ENCODE measurements around the gene SBF2.

- TF ChIP-seq, protein P1, sequence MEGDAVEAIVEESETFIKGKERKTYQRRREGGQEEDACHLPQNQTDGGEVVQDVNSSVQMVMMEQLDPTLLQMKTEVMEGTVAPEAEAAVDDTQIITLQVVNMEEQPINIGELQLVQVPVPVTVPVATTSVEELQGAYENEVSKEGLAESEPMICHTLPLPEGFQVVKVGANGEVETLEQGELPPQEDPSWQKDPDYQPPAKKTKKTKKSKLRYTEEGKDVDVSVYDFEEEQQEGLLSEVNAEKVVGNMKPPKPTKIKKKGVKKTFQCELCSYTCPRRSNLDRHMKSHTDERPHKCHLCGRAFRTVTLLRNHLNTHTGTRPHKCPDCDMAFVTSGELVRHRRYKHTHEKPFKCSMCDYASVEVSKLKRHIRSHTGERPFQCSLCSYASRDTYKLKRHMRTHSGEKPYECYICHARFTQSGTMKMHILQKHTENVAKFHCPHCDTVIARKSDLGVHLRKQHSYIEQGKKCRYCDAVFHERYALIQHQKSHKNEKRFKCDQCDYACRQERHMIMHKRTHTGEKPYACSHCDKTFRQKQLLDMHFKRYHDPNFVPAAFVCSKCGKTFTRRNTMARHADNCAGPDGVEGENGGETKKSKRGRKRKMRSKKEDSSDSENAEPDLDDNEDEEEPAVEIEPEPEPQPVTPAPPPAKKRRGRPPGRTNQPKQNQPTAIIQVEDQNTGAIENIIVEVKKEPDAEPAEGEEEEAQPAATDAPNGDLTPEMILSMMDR (conservative IDR thresholded peaks at IDR 0.05 in 1 of 2, IDR thresholded peaks at IDR 0.05 in 1 of 2; ENCODE audit: extremely low read depth in 1 of 2, insufficient read depth in 1 of 2, low read depth in 1 of 2, low read length in 2 of 2): no peak
- TF ChIP-seq EZH2 (IDR thresholded peaks at IDR 0.05; ENCODE audit: borderline replicate concordance, low read length): no peak
These were observed 303.6 kb downstream of the SBF2 start for GRCh38 chr11:9990221-9990973.

Measured in mammary epithelial cell (primary cell).